Glomerular endothelial cell (primary cell): ENCODE measurements around the gene ADCYAP1R1. TPM values are rescaled to one million over a fixed set of nuclear protein-coding genes. Genes with fewer than 3 reads are reported as not detected.

Source experiments
- DNase-seq: peaks from one replicate; pipeline ENCODE4 v3.0.0-alpha.2; 2011; ENCODE audit warnings: low read depth, low spot score; ENCODE audit errors: extremely low read depth
- total RNA-seq: library from RNA; depleted of rRNA; stranded (reverse); fragments of >200 nt; gene quantifications from 2 replicates; pipeline ENCODE4 v1.2.3, GENCODE V29; 2015

Gene ADCYAP1R1
- total RNA-seq, 1 donor from 2014 or later: not detected

DNA sequence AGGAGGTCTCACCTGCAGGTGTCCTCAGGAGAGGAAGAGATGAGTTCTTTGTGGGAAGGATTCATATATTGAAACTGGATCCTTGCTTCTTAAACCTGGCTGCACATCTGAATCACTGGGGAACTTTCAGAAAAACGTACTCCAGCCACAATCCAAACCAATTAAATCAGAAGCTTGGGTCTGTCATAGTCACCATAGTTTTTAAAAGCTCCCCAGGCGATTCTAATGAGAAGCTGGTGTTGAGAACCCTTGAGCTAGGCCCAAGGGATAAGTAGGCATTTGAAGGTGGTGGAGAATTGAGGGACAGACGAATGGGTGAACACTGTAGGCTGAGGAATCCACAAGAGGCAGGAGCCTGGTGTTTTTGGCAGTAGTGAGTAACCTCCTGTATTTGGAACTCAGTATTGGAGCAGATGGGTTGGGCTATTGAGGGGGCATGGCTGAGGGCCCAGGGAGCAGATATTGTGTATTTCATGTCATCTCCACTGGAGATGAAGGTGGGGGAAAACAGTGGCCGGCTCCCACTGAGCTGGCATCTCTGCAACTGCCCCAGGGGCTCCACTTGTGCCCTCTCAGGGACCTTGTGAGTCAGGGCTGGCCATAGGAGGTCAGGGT lies 14.5 kb downstream of the ADCYAP1R1 start:
- DNase-seq: no peak

DNA sequence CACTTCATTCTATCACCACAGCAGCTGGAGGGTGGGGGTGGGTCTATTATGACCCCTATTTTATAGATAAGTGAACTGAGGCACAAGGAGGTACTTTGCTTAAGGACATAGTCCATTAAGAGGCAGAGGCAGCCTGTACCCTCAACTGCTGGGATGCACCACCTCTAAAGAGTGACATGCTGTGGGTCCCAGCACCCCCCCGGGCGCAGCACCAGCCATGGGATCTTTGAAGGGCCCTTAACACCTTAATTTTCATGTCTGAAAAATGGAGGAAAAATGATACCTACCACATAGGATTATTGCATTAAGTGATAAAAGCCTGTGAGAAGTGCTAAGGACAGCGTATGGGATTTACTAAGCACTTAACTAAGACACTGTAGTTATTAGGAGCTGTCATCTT lies 15.4 kb downstream of the ADCYAP1R1 start:
- DNase-seq: no peak

DNA sequence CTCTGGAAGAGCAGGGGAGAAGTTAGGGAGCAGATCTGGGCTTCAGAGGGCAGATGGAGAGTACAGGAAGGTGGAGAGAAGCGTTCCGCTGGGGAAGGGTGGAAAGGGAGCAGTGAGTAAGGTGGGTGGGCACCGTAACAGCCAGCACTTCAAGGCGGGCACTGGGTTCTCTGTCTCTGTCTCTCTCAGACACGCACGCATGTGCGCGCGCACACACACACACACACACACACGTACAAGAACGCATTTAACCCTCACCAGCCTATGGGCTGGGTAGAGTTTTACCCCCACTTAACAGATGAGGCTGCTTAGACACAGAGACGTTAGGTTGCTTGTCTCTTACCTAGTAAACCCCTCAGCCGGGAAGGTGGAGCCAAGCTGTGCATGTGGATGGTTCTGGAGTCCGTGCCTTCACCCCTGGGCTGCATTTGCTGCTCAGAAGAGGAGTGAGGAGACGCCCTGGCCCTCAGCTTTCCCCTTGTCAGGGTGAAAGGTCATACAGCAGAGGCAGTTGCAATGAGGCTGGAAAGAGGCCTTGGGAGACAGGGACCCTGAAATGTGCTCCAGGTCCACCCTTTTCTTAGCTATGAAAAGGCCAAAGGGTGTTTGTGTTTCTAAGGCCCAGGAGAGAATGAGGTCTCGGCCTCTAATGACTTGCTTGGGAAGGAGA lies 16.0 kb downstream of the ADCYAP1R1 start:
- DNase-seq: no peak

DNA sequence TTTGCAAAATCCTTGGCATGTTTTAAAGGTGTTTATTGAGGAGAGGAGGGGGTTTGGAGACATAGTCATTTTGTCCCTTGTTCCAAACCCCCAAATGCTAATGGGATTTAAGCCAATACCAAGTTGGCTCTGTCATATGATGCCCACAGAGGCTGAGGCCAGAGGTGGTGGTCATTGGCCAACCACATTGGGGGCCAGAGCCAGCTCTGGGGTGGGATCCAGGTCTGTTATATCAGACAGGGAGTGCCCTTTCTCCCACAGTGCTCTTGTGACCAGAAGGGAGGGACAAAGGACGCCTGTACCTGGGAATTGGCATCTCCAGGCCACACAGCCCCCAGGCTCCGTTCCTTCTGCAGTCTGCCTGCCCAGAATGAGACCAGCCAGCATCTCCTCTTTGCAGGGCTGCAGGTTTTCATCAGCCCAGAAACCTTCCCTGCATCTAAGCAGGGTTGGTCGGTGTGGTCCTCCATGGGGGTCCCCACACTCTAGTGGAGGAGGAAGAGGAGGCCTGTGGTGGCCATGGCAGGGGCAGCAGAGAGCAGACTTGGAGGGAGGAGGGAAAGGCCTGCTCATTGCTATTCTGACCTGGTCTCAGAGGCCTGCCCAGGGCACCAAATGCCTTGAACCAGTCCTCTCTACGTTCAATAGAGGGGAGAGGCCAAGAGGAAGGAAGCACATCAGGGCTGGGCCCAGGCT lies 17.9 kb downstream of the ADCYAP1R1 start:
- DNase-seq: no peak

DNA sequence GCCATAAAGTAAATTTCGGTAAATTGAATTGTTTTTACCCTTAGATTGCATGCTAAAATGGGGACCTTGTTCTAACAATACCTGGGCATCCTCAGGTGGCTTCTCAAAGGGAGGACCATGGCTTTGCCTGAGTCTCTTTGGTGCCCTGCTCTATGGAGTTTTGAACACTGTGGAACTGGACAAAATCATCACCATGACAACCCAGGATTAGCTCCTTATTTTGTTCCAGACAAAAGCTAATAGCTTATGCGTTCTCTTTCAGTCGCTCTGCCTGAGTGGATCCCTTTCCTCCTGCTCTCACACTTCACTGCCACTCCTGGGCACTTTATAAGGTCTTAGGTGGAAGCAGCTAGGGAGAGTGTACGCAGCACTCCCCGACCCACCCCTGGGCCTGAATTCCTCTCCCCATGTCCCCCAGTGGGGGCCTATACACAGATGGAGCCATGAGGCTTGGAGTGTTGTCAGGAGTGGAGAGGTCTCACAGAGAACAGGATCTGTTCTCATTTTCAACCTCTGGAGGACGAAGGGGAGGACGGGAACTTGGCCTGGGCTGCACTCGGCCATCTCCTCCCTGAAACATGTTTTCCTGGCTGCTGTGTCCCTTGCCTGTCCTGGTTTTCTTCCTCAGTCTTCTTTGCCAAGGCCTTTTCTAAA lies 19.0 kb downstream of the ADCYAP1R1 start:
- no peak for DNase-seq

DNA sequence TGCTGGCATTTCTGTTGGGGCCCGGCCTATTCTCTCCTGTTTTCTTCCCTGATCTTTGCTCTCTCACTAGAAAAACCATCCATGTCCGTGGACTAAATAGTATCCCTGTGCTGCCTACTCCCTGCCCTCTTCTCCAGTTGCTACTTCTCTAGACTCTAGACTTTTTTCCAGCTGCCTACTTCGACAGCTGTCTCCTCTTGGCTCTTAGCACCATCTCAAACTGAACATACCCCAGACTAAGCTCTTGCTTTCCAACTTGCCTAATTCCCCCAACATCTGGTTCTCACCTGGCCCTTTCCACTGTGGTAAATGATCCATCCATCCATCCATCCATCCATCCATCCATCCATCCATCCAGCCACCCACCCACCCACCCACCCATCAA lies 19.5 kb downstream of the ADCYAP1R1 start:
- DNase-seq: no peak

DNA sequence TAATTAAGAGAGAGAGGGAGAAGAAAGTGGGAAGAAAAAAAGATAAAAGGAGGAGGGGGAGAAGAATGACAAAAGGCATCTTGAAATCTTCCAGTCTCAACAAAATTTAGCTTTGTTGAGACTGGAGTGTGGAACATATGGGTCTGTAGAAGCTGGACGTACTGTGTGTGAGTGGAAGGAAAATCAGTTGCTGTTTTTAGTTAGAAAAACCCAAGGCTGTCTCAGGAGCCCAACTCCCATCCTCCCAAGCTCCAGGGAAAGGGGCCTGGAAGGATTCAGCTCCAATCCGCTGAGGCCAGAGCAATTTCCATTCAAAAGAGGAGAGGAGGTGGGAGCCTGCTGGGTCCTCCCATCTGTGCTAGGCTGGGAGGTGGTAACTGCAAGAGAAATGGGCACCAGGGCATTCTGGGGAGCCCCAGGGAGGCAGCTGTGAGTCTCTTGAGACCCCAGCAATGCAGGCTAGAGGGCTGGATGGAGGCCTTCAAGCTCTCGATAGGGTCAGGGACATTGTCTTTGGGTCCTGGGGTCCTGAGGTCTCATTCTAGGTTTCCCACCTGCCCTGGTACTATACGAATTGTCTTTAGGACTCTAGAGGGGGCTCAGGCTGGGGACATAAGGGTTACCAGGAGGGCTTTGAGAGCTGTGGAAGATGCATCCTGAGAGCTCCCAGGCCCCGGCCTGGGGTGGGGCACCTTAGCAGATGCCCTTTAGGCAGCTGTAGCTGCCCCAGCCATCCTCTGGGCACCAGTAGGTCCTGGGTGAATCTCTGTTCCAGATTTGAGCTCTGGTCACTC lies 21.4 kb downstream of the ADCYAP1R1 start:
- no peak for DNase-seq

DNA sequence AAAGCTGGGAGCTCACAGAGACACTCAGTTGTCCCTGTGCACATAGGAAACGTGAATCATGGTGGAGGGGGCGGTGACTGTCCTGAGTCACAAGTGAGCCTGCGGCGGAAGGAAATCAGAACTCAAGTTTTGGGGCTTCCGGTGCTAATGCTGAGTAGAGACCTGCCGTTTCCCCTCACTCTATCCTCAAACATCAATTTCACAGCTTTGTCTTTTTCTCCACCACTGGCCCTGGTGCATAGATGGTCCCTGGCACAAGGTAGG lies 21.9 kb downstream of the ADCYAP1R1 start:
- DNase-seq: no peak

DNA sequence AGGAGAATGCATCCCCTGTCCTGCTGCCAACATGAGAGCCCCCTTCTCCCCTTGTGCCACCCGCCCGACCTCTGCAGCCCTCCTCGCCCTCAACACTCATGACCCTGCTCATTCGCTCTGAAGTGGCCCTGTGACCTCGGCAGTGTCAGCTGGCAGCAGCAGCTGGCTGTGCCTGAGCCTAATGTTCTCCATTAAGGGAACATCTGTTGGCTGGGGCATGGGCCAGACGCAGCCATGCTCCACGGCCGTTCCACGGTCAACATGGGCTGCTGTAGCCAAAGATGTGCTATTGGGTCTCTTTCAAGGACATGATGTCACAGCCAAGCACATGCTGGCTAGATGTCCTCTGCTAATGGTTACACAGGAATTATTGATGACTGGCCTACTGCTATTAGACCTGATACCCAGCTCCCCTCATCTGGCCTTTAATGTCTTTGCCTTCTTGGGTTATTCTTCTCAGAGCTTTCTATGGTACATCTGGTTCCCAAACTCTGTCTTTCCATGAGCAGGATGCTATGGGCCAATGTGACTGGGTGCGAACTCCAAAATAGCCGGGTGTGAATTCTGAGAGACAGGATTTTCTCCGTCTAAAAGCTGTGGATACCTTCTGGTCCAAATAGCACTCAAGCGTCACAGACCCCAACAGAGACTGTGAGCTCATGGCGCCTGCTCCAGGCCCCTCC lies 22.4 kb downstream of the ADCYAP1R1 start:
- DNase-seq: no peak

DNA sequence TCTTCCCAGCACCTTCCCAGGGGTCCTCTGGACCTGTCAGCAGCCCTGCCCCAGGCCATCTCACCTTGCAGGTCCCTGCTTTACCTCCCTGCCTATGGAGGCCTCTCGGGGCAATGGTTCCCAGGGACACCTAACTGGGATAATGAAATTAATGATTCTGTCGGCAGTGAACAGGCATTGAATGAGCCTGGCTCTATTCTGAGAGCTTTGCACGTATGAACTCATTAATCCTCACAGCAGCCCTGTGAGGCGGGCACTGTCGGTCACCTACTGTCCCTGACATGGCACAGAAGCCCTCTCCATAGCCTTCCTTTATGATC lies 22.9 kb downstream of the ADCYAP1R1 start:
- DNase-seq: no peak

DNA sequence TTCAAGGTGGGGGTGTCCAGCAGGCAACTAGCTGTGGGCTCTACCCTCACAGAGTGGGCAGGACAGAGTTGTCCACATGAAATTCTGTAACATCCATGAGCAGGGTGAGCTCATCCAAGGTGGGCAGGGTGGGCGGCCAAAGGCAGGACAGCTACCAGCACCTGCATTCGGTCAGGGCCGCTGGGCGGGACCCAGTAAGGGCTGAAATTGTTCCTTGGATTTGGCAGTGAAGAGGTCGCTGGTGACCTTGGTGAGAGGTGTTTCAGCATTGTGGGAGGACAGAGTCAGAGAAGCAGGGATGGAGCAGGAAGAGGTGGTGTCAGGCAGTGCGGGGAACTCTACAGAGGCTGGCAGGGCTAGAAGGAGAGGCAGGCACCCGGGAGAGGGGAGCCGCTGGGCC lies 23.9 kb downstream of the ADCYAP1R1 start:
- DNase-seq: no peak

DNA sequence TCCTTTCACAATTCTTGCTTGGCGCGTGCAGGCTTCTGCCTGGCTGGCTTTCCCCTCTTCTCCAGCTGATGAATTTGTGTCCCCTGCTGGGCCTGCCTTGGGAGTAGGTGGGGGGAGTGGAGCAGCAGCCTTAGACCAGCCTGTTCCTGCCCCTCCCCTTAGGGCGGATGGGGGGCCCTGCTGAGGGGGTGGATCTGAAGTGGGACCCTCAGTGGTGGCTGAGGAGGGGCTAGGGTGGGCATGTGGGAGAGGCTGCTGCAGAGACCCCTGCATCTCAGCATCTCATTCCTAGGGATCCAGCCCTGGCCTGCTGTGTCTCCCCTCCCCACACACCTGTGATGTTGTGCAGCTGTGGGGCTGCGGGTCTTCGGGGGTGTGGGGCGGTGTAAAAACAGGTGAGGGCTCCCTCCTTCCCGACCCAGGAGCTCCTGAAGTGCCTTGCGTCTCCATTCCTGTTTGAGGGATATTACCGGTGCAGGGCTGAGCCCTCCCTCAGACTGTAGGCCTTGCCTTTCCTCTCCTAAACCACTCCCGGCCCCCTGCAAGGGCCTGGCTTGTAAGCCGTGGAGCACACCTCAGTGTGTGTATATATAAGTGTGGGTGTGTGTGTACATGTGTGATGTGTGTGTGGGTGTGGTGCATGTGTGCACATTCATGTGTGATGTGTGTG lies 24.7 kb downstream of the ADCYAP1R1 start:
- DNase-seq: no peak

DNA sequence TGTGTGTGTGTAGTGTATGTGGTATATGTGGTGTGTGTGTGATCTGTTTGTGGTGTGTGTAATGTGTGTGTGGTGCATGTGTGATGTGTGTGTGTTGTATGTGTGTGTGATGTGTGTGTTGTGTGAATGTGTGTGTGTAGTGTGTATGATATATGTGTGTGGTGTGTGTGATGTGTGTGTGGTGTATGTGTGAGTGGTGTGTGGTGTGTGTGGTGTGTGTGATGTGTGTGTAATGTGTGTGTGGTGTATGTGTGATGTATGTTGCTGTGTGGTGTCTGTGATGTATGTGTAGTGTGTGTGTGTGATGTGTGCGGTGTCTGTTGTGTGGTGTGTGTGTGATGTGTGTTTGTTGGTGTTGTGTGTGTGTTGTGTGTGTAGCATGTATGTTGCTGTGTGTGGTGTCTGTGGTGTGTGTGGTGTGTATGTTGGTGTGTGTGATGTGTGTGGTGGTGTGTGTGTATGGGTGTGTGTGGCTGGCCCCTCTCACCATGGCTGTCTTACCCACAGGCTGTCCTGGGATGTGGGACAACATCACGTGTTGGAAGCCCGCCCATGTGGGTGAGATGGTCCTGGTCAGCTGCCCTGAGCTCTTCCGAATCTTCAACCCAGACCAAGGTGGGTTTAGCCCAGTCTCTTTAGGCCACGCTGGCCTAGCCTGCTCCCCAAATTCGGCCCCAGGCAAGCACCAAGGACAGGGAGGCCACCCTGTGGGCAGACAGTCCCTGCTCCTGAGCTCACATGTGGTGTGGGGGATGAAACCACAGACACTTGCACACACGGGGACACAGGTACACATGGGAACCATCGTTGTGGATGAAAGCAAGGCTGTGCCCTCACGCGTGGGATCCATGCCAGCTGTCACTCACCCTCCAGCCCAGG lies 25.6 kb downstream of the ADCYAP1R1 start:
- no peak for DNase-seq

DNA sequence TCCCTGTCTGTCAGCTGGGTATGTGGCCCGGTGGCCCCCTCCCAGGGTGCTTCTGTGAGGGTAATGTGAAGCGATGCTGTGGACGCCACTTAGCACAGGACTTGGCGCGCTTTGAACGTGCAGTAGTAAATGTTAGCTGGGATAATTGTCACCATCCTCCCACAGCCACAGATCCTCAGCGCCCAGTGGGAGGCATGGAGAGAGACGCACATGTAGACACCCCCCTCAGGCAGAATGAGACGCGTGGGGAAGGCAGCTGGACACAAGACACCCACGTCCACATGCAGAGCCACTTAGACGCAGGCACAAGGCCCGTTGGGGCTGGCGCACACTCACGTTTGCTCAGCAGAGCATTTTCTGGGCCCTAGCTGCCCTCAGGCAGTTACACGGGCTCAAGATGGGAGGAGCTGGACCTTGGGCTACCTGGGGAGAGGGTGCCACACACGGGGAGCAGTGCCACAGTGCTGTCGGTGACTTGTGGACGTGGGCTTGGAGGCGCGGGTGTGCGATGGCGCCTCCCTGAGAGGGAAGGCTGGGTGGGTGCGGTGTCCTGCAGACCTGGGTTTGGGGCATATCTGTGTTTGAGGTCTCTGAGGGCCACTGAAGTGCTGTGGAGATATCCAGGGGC lies 26.4 kb downstream of the ADCYAP1R1 start:
- no peak for DNase-seq

DNA sequence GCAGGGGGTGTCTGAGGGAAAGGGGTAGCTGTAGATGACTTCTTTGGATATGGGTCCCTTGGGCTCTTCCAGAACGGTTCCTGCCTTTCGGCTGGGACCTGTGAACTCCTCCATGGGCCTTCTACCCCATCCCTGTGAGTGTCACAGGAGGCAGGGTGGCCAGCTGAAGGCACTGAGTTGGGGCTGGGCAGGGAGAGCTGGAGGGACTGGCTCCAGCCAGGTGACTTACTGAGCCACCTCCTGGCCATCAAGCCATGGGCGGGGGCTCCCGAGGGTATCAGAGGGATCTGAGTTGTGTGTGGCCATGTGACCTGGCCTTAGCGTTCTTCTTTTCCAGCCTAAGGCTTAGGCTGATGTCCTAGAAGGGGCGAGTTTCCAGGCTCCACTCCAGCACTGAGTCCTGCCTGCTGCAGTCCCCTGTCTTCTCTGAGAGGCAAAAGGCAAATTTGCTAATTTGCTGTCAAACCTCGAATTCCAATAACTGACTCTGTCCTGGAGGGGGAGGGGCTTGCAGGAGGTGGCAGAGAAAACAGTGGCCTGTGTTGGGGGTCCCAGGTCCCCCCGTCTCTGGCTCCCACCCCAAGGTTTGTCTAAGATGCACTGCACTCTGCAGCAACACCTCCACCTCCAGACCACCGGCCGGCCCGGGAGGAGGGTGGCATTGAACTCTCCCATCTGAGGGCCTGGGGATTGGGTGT lies 27.2 kb downstream of the ADCYAP1R1 start:
- no peak for DNase-seq

DNA sequence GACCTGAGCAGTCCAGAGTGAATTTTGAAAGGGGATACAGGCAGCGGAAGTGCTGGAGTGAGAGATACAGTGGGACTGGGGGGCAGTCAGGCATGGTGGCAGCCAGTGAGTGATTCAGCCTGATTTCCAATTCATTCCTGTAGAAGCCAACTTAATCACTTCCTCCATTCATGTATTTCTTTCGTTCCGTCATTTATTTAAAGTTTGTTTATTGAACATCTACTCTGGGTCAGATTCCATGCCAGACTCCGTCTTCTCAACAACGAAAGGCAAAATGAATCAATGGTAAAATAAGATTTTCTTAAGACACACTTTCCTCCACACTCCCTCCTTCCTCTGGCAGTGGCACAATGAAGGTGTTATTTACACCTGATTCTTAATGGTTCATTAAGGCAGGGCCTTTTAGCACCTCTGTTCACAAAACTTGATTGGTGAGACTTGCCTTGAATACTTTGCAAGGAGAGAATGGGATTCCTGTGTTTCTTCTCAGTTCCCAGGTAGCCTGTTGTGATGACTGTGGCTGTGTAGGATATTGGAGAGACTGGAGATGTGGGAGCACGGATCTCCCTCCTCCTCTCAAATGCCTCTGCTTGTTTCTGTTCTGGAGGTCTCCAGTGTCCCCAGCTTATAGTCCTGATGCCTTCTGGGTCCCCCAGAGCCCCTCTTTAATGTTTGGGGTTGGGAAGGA lies 27.9 kb downstream of the ADCYAP1R1 start:
- no peak for DNase-seq

DNA sequence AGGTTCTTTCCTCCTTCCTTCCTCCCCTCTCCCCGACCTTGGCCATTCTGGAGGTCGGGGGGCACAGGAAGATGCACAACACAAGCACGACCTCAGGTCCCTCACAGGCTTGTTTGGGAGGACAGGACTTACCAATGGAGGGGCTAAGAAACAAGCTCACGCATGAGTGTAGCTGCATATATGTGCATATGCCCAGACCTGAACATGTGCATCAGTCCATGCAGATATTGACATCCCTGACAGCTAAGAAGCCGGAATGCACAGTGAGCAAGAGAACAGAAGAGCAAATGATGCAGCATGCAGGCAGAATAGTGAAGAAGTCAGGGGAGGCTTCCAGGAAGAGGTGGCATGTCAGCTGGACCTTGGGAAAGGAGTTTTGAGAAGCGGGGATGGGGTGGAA lies 28.7 kb downstream of the ADCYAP1R1 start:
- no peak for DNase-seq

DNA sequence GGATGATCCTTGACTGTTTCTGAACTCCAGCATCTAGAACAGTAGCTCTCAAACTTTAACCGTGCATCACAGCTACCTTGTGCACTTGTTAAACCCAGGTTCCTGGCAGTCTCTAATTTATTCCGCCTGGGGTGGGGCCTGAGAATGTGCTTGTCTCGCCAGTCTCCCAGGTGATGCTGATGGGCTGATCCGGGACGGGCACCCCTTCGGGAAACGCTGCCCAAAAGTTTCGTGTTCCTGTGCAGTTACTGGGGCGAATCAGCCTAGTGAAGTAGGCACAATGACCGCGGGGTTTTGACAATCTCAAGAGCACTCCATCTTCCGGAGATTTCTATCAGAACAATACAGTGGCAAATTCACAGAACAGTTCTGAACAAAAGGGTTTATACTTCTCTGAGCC lies 29.9 kb downstream of the ADCYAP1R1 start:
- no peak for DNase-seq
